ENCODE results near the gene DQX1. TPM values are rescaled to one million over a fixed set of nuclear protein-coding genes. Genes with fewer than 3 reads are reported as not detected.

Gene DQX1
- total and polyA plus RNA-seq, 9 of the 15 experiments (the other 6 are each of a cell fraction or from before 2014, with no cell fraction given), result 0.04 to 0.38 (median 0.18) TPM; not detected in 1

DNA sequence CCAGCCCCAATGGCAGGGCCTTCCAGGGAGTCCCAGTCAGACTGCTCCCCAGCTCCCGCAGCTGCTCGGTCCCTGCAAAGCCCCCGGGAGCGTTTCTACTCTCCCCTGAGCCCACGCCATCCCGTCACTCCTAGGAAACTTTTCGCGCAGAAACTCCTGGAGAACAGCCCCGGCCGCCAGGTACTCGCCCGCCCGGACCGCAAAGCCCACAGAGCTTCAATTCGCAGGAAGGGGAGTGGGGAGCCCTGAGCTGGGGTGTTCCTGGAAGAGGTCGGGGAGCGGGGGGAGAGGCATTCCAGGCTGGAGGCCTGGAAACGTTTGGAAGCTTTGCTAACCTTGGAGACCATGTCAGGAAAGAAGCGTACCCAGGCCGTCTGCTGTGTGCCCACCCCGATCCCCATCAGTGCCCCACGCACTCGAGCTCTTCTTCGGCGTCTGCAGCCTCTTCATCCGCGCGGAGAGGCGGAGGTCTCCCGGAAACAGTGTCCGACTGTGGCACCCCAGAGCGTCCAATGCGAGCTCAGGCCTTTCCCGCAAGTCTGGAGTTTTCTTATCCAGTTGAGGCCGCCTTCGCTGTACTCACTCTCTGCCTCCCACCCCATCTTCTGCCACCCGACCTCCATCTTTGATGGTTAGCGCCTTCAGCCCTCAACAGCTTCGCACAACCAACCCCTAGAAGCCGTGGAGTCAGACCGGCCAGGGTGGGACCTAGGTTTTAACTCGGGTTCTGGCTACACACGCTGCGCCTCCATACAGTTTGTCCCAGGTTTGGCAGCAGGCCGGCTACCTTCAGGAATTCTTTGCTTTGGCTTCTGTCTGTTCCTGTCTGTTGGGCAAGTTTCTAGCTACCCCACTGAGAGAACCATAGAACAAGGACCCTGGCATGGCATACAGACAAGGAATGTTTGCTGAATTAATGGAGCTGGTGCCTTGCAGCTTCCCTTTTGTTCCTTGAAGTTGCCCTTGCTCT is 22.2 kb downstream of the DQX1 start (continued):
- TF ChIP-seq EWSR1 (IDR thresholded peaks at IDR 0.05; ENCODE audit: borderline replicate concordance, low read depth, partially characterized antibody) (no peak), SIN3A (IDR thresholded peaks at IDR 0.05; ENCODE audit: borderline replicate concordance in 2 of 2, control insufficient read depth in 1 of 2, low read depth in 2 of 2, low read length in 2 of 2) (peak in 1 of 2 experiments; percentile 19; a peak in 1 of 4 replicates), THRA (IDR thresholded peaks at IDR 0.05) (no peak), ZNF165 (CRISPR knock-in tag; IDR thresholded peaks at IDR 0.05; ENCODE audit: borderline replicate concordance) (no peak), TAF1 (IDR thresholded peaks at IDR 0.05; ENCODE audit: control insufficient read depth, extremely low read depth, insufficient read depth, low read length, severe bottlenecking) (peak; percentile 7), SREBF2 (CRISPR knock-in tag; IDR thresholded peaks at IDR 0.05) (no peak), ELF1 (tag; IDR thresholded peaks at IDR 0.05) (0 out of 2 replicates have a peak, but pooled peaks have one; percentile 11), KLF6 (CRISPR knock-in tag; IDR thresholded peaks at IDR 0.05; ENCODE audit: borderline replicate concordance) (0 out of 2 replicates have a peak, but pooled peaks have one; percentile 5), CBX5 (IDR thresholded peaks at IDR 0.05; ENCODE audit: borderline replicate concordance, low read depth) (no peak), ZNF766 (CRISPR knock-in tag; conservative IDR thresholded peaks at IDR 0.05) (0 out of 2 replicates have a peak, but pooled peaks have one; percentile 48), THRAP3 (IDR thresholded peaks at IDR 0.05; ENCODE audit: borderline replicate concordance) (no peak), ZNF324 (CRISPR knock-in tag; IDR thresholded peaks at IDR 0.05) (0 out of 2 replicates have a peak, but pooled peaks have one; percentile 37), ELK3 (CRISPR knock-in tag; IDR thresholded peaks at IDR 0.05) (no peak), HLTF (IDR thresholded peaks at IDR 0.05) (no peak), L3MBTL2 (IDR thresholded peaks at IDR 0.05) (peak; percentile 71; the same call in 1 of the 2 replicates), LCOR (CRISPR knock-in tag; IDR thresholded peaks at IDR 0.05) (no peak)
- TF ChIP-seq, protein P1, sequence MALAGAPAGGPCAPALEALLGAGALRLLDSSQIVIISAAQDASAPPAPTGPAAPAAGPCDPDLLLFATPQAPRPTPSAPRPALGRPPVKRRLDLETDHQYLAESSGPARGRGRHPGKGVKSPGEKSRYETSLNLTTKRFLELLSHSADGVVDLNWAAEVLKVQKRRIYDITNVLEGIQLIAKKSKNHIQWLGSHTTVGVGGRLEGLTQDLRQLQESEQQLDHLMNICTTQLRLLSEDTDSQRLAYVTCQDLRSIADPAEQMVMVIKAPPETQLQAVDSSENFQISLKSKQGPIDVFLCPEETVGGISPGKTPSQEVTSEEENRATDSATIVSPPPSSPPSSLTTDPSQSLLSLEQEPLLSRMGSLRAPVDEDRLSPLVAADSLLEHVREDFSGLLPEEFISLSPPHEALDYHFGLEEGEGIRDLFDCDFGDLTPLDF (CRISPR knock-in tag; IDR thresholded peaks at IDR 0.05), result 0 out of 2 replicates have a peak, but pooled peaks have one; percentile 38
- TF ChIP-seq, protein P2, sequence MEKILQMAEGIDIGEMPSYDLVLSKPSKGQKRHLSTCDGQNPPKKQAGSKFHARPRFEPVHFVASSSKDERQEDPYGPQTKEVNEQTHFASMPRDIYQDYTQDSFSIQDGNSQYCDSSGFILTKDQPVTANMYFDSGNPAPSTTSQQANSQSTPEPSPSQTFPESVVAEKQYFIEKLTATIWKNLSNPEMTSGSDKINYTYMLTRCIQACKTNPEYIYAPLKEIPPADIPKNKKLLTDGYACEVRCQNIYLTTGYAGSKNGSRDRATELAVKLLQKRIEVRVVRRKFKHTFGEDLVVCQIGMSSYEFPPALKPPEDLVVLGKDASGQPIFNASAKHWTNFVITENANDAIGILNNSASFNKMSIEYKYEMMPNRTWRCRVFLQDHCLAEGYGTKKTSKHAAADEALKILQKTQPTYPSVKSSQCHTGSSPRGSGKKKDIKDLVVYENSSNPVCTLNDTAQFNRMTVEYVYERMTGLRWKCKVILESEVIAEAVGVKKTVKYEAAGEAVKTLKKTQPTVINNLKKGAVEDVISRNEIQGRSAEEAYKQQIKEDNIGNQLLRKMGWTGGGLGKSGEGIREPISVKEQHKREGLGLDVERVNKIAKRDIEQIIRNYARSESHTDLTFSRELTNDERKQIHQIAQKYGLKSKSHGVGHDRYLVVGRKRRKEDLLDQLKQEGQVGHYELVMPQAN (IDR thresholded peaks at IDR 0.05; ENCODE audit: borderline replicate concordance), result no peak
- TF ChIP-seq, protein P3, sequence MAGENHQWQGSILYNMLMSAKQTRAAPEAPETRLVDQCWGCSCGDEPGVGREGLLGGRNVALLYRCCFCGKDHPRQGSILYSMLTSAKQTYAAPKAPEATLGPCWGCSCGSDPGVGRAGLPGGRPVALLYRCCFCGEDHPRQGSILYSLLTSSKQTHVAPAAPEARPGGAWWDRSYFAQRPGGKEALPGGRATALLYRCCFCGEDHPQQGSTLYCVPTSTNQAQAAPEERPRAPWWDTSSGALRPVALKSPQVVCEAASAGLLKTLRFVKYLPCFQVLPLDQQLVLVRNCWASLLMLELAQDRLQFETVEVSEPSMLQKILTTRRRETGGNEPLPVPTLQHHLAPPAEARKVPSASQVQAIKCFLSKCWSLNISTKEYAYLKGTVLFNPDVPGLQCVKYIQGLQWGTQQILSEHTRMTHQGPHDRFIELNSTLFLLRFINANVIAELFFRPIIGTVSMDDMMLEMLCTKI (IDR thresholded peaks at IDR 0.05; ENCODE audit: partially characterized antibody), result no peak

All from K562 (cell line).